ENCODE results near the gene DGKB.

The DGKB gene

GRCh38 chr7:14207138-14207537 is 695.4 kb downstream of the DGKB start:
- DNase-seq (ENCODE audit: low spot score): no peak

GRCh38 chr7:14206121-14206520 is 696.4 kb downstream of the DGKB start:
- DNase-seq (ENCODE audit: low spot score): no peak

- no peak for DNase-seq (ENCODE audit: low spot score)
Observed at GRCh38 chr7:14201353-14201752, 701.2 kb downstream of the DGKB start.

- no peak for DNase-seq (ENCODE audit: low spot score)
Observed at GRCh38 chr7:14199336-14199735, 703.2 kb downstream of the DGKB start.

GRCh38 chr7:14197280-14197679 is 705.3 kb downstream of the DGKB start:
- DNase-seq (ENCODE audit: low spot score): no peak

- DNase-seq (ENCODE audit: low spot score): no peak
Observed at GRCh38 chr7:14196555-14196954, 706.0 kb downstream of the DGKB start.

GRCh38 chr7:14195871-14196270 is 706.7 kb downstream of the DGKB start:
- DNase-seq (ENCODE audit: low spot score): no peak

- DNase-seq (ENCODE audit: low spot score): no peak
Observed at GRCh38 chr7:14195079-14195478, 707.5 kb downstream of the DGKB start.

- DNase-seq (ENCODE audit: low spot score): no peak
Observed at GRCh38 chr7:14191686-14192098, 710.9 kb downstream of the DGKB start.

- no peak for DNase-seq (ENCODE audit: low spot score)
Observed at GRCh38 chr7:14184292-14184864, 718.2 kb downstream of the DGKB start.

- DNase-seq (ENCODE audit: low spot score): no peak
Observed at GRCh38 chr7:14179781-14180180, 722.8 kb downstream of the DGKB start.

GRCh38 chr7:14177876-14178275 is 724.7 kb downstream of the DGKB start:
- DNase-seq (ENCODE audit: low spot score): no peak

- DNase-seq (ENCODE audit: low spot score): no peak
Observed at GRCh38 chr7:14170872-14171271, 731.7 kb downstream of the DGKB start.

GRCh38 chr7:14158111-14158510 is 744.4 kb downstream of the DGKB start:
- no peak for DNase-seq (ENCODE audit: low spot score)

GRCh38 chr7:14156436-14156835 is 746.1 kb downstream of the DGKB start:
- no peak for DNase-seq (ENCODE audit: low spot score)

- DNase-seq (ENCODE audit: low spot score): no peak
Observed at GRCh38 chr7:14148974-14149373, 753.6 kb downstream of the DGKB start.

- DNase-seq (ENCODE audit: low spot score): no peak
Observed at GRCh38 chr7:14147532-14147931, 755.0 kb downstream of the DGKB start.

GRCh38 chr7:14144538-14144937 is 758.0 kb downstream of the DGKB start:
- no peak for DNase-seq (ENCODE audit: low spot score)

- no peak for DNase-seq (ENCODE audit: low spot score)
Observed at GRCh38 chr7:14144109-14144508, 758.4 kb downstream of the DGKB start.

- no peak for DNase-seq (ENCODE audit: low spot score)
Observed at GRCh38 chr7:14137676-14138075, 764.9 kb downstream of the DGKB start.

- DNase-seq (ENCODE audit: low spot score): no peak
Observed at GRCh38 chr7:14133752-14134151, 768.8 kb downstream of the DGKB start.

- no peak for DNase-seq (ENCODE audit: low spot score)
Observed at GRCh38 chr7:14125998-14126397, 776.6 kb downstream of the DGKB start.

- DNase-seq (ENCODE audit: low spot score): no peak
Observed at GRCh38 chr7:14124716-14125115, 777.8 kb downstream of the DGKB start.

- DNase-seq (ENCODE audit: low spot score): no peak
Observed at GRCh38 chr7:14123923-14124322, 778.6 kb downstream of the DGKB start.

- DNase-seq (ENCODE audit: low spot score): no peak
Observed at GRCh38 chr7:14115701-14116100, 786.9 kb downstream of the DGKB start.

Measured in putamen (tissue), 1 donor.